Measurements from ENCODE around the gene BLMH.

The BLMH gene

GRCh38 chr17:30333503-30334360 lies 42.0 kb upstream of the BLMH start, which contains the start of gene TMIGD1:
Gene TMIGD1 (minus strand): TSS chr17:30334057. CDS start chr17:30332133, 1,924 bp downstream.
- TF ChIP-seq, protein P1, sequence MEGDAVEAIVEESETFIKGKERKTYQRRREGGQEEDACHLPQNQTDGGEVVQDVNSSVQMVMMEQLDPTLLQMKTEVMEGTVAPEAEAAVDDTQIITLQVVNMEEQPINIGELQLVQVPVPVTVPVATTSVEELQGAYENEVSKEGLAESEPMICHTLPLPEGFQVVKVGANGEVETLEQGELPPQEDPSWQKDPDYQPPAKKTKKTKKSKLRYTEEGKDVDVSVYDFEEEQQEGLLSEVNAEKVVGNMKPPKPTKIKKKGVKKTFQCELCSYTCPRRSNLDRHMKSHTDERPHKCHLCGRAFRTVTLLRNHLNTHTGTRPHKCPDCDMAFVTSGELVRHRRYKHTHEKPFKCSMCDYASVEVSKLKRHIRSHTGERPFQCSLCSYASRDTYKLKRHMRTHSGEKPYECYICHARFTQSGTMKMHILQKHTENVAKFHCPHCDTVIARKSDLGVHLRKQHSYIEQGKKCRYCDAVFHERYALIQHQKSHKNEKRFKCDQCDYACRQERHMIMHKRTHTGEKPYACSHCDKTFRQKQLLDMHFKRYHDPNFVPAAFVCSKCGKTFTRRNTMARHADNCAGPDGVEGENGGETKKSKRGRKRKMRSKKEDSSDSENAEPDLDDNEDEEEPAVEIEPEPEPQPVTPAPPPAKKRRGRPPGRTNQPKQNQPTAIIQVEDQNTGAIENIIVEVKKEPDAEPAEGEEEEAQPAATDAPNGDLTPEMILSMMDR (IDR thresholded peaks at IDR 0.05; ENCODE audit: low read depth, low read length): no peak
- H3K4me3 ChIP-seq (replicated peaks in 1 of 2; ENCODE audit: low read depth in 2 of 2, low read length in 2 of 2): no peak within 1 kb of the TSS
- DNase-seq (ENCODE audit: low read depth in 2 of 2): no peak

DNA sequence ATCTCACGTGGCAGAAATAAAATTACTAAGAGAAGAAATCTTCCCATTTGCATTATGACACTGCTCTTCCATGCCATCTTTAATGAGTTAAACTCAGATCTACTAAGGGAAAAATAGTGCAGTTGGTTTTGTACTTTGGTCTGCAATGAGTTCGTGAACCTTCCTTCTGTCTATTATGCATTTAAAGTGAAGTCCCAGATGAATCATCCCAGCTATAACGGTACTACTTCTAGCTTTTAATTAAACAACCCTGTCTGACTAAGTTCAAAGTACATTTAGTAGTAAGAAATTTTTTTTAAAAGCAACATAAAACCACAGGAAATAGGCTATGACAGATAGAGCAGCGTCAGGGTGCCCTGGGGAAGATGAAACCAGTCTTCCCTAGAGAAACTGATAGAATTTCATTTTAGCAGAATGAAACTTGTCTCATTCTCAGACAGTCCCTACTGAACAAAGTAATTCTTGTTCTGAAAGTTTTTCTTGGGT lies 40.4 kb upstream of the BLMH start:
- DNase-seq (ENCODE audit: low read depth in 2 of 2): peak; percentile 32 to 70
- H3K4me3 ChIP-seq (replicated peaks in 1 of 2; ENCODE audit: low read depth in 2 of 2, low read length in 2 of 2): no peak overlapping the region
- TF ChIP-seq, protein P1 (IDR thresholded peaks at IDR 0.05; ENCODE audit: low read depth, low read length): no peak

DNA sequence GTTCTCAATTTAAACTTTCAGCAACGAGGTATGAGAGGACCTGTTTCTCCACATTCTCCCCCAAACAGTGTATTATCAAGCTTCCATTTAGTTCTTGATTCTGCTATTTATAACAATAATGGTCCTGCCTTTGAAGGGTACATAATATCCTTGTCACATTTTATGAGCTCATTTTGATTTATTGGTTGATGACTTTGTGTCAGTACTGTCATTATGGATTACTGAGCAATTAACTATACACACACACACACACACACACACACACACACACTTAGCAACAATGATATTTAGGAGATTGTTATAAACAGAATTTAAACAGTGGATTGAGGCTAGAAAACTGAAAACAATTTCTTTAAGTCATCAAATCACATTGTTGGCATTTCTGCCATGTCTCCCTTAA lies 35.1 kb upstream of the BLMH start:
- H3K4me3 ChIP-seq (replicated peaks in 1 of 2; ENCODE audit: low read depth in 2 of 2, low read length in 2 of 2): no peak overlapping the region
- TF ChIP-seq, protein P1 (IDR thresholded peaks at IDR 0.05; ENCODE audit: low read depth, low read length): no peak
- DNase-seq (ENCODE audit: low read depth in 2 of 2): no peak

GRCh38 chr17:30324723-30325122 lies 33.0 kb upstream of the BLMH start:
- no peak for DNase-seq (ENCODE audit: low read depth in 2 of 2)
- TF ChIP-seq, protein P1 (IDR thresholded peaks at IDR 0.05; ENCODE audit: low read depth, low read length): no peak
- H3K4me3 ChIP-seq (replicated peaks in 1 of 2; ENCODE audit: low read depth in 2 of 2, low read length in 2 of 2): no peak overlapping the region

DNA sequence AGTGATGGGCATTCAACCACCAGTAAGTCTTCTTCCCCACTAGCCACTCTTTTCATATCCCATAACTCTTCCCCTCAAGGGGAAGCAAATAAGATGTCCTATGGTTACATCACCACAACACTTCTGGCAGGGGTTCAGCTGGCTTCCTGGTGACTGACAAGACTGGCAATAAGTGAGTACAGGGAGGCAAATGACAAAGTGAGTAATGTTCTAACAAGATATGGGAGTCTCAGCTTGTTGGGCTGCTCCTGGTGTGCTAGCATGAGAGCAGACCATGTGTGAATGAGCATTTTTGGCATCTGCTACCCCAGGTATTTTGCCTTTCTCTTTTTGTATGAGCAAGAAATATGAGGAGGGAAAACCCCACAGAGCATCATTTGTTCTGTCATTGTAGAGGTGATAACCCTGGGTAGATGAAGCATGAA lies 32.2 kb upstream of the BLMH start:
- DNase-seq (ENCODE audit: low read depth in 2 of 2): peak; percentile 66 to 76
- TF ChIP-seq, protein P1 (IDR thresholded peaks at IDR 0.05; ENCODE audit: low read depth, low read length): no peak
- H3K4me3 ChIP-seq (replicated peaks in 1 of 2; ENCODE audit: low read depth in 2 of 2, low read length in 2 of 2): no peak overlapping the region

DNA sequence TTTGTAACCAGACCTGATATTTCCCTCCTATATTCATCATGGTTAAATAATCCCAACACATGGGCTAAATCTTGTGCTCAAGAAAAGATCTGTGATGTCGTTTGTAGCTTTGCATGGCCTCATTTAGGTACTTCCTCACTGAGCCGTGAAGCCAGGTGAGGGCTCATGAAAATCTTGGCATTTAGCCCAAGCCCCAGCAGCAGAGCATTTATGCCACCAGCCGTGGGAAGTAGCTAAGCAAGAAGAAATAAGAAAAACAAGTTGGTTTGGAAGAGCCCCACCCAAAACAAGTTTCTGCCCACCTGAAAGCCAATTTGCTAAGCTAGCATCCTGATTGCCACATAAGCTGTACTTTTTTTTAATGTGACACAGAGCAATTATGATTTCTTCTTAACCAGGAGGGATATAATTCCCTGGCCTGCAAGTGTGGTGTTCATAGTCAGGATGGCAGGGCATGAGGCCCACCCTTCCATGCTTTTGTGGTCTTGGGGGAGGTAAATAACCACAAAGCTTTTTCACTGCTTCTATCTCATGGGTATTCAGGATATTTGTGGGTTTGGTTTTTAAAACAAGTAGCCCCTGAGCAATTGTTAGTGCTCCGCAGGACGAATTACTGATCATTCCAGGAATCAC lies 31.6 kb upstream of the BLMH start:
- no peak for DNase-seq (ENCODE audit: low read depth in 2 of 2)
- H3K4me3 ChIP-seq (replicated peaks in 1 of 2; ENCODE audit: low read depth in 2 of 2, low read length in 2 of 2): no peak overlapping the region
- TF ChIP-seq, protein P1 (IDR thresholded peaks at IDR 0.05; ENCODE audit: low read depth, low read length): no peak

Measured in cardiac fibroblast (primary cell).